H9 (cell line): ENCODE data around the gene CPT1B. TPM values are rescaled to one million over a fixed set of nuclear protein-coding genes. Genes with fewer than 3 reads are reported as not detected.

Experiments
- DNase-seq: peaks from one replicate; pipeline ENCODE4 v3.0.0-alpha.2; 2017
- H2AFZ ChIP-seq: one replicate; pipeline ENCODE4 v1.6.1; 2013; ENCODE audit warnings: mild to moderate bottlenecking, low read length, control low read depth, moderate library complexity
- H2AK5ac ChIP-seq: 2 replicates; pipeline ENCODE4 v1.6.1; 2013; ENCODE audit warnings: low read length, control low read depth, mixed read lengths; ENCODE audit not compliant: insufficient read length
- H2BK120ac ChIP-seq: one replicate; pipeline ENCODE4 v1.6.1; 2013; ENCODE audit warnings: low read depth, mild to moderate bottlenecking, low read length, control low read depth, inconsistent platforms; ENCODE audit not compliant: poor library complexity, severe bottlenecking
- H2BK12ac ChIP-seq: 2 replicates; pipeline ENCODE4 v1.6.1; 2013; ENCODE audit warnings: low read length, control low read depth, mixed read lengths, low read depth; ENCODE audit not compliant: insufficient read length
- H2BK15ac ChIP-seq: 2 replicates; pipeline ENCODE4 v1.6.1; 2013; ENCODE audit warnings: low read depth, low read length, control low read depth
- H2BK20ac ChIP-seq: one replicate; pipeline ENCODE4 v1.6.1; 2013; ENCODE audit warnings: low read depth, mild to moderate bottlenecking, low read length, control low read depth, inconsistent platforms; ENCODE audit not compliant: poor library complexity, severe bottlenecking
- H2BK5ac ChIP-seq: 2 replicates; pipeline ENCODE4 v1.6.1; 2013; ENCODE audit warnings: low read length, control low read depth, mixed read lengths; ENCODE audit not compliant: insufficient read length
- H3K14ac ChIP-seq: 2 replicates; pipeline ENCODE4 v1.6.1; 2013; ENCODE audit warnings: low read length, control low read depth; ENCODE audit not compliant: insufficient read depth
- H3K18ac ChIP-seq: 2 replicates; pipeline ENCODE4 v1.6.1; 2013; ENCODE audit warnings: low read depth, mild to moderate bottlenecking, mixed read lengths, low read length, control low read depth; ENCODE audit not compliant: insufficient read length
- H3K23ac ChIP-seq: 2 replicates; pipeline ENCODE4 v1.6.1; 2013; ENCODE audit warnings: low read length, control low read depth, mixed read lengths, low read depth; ENCODE audit not compliant: insufficient read length
- H3K23me2 ChIP-seq: 2 replicates; pipeline ENCODE4 v1.6.1; 2013; ENCODE audit warnings: low read depth, mild to moderate bottlenecking, mixed read lengths, low read length, control low read depth; ENCODE audit not compliant: insufficient read length, poor library complexity, severe bottlenecking
- H3K27ac ChIP-seq: 2 replicates; pipeline ENCODE4 v1.5.1; 2013; ENCODE audit warnings: low read length, control low read depth, mixed read lengths, low read depth; ENCODE audit not compliant: insufficient read length
- H3K27me3 ChIP-seq: 2 replicates; pipeline ENCODE4 v1.6.1; 2013; ENCODE audit warnings: low read length, control low read depth, inconsistent platforms; ENCODE audit not compliant: insufficient read depth
- H3K4ac ChIP-seq: 2 replicates; pipeline ENCODE4 v1.6.1; 2013; ENCODE audit warnings: low read depth, mild to moderate bottlenecking, control low read depth, inconsistent platforms, low read length, moderate library complexity
- H3K4me1 ChIP-seq: 2 replicates; pipeline ENCODE4 v1.6.1; 2013; ENCODE audit warnings: low read length, control low read depth, inconsistent platforms; ENCODE audit not compliant: insufficient read depth
- H3K4me2 ChIP-seq: 2 replicates; pipeline ENCODE4 v1.6.1; 2013; ENCODE audit warnings: low read length, control low read depth, mixed read lengths; ENCODE audit not compliant: insufficient read length, insufficient read depth
- H3K56ac ChIP-seq: 2 replicates; pipeline ENCODE4 v1.6.1; 2013; ENCODE audit warnings: low read depth, mild to moderate bottlenecking, mixed read lengths, low read length, control low read depth; ENCODE audit not compliant: insufficient read length
- H3K79me1 ChIP-seq: 2 replicates; pipeline ENCODE4 v1.6.1; 2013; ENCODE audit warnings: low read depth, mild to moderate bottlenecking, moderate library complexity, low read length, control low read depth, inconsistent platforms; ENCODE audit not compliant: insufficient read depth, poor library complexity, severe bottlenecking
- H3K79me2 ChIP-seq: 2 replicates; pipeline ENCODE4 v1.6.1; 2013; ENCODE audit warnings: low read length, control low read depth, inconsistent platforms; ENCODE audit not compliant: insufficient read depth
- H3K9ac ChIP-seq: 2 replicates; pipeline ENCODE4 v1.6.1; 2013; ENCODE audit warnings: low read length, control low read depth, mixed read lengths; ENCODE audit not compliant: insufficient read length; ENCODE audit errors: extremely low read depth
- H3K9me3 ChIP-seq: one replicate; pipeline ENCODE4 v1.6.1; 2013; ENCODE audit warnings: low read depth, low read length, inconsistent platforms; ENCODE audit not compliant: control insufficient read depth
- H3T11ph ChIP-seq: one replicate; pipeline ENCODE4 v1.6.1; 2013; ENCODE audit warnings: mild to moderate bottlenecking, low read length, control low read depth, inconsistent platforms
- H4K20me1 ChIP-seq: one replicate; pipeline ENCODE4 v1.6.1; 2013; ENCODE audit not compliant: control insufficient read depth, insufficient read length, insufficient read depth
- H4K5ac ChIP-seq: 2 replicates; pipeline ENCODE4 v1.6.1; 2013; ENCODE audit warnings: low read depth, mild to moderate bottlenecking, mixed read lengths, low read length, control low read depth; ENCODE audit not compliant: insufficient read length
- H4K8ac ChIP-seq: replicated peaks from 2 replicates; pipeline ENCODE4 v1.6.1; 2013; ENCODE audit warnings: low read length, control low read depth, mixed read lengths, low read depth; ENCODE audit not compliant: insufficient read length
- H4K91ac ChIP-seq: 2 replicates; pipeline ENCODE4 v1.6.1; 2013; ENCODE audit warnings: low read depth, mild to moderate bottlenecking, moderate library complexity, mixed read lengths, low read length, control low read depth; ENCODE audit not compliant: insufficient read length
- H3K27ac Mint-ChIP-seq, 3 experiments: 2 replicates in 2 of 3; 3 replicates in 1 of 3; pipeline ENCODE4 v1.8.0; 2020 to 2021; ENCODE audit warnings: mixed read lengths in 3 of 3, mild to moderate bottlenecking in 1 of 3, moderate library complexity in 1 of 3
- H3K27me3 Mint-ChIP-seq: 2 replicates; pipeline ENCODE4 v1.8.0; 2021; ENCODE audit warnings: low read depth, mild to moderate bottlenecking, moderate library complexity, mixed read lengths
- H3K36me3 Mint-ChIP-seq, 3 experiments: 2 replicates in 2 of 3; 3 replicates in 1 of 3; pipeline ENCODE4 v1.8.0; 2020 to 2021; ENCODE audit warnings: low read depth in 3 of 3, mixed read lengths in 3 of 3; ENCODE audit not compliant: insufficient read depth in 1 of 3
- H3K4me1 Mint-ChIP-seq, 2 experiments: 2 replicates each; pipeline ENCODE4 v1.8.0; 2020; ENCODE audit warnings: mixed read lengths in 2 of 2
- H3K4me3 Mint-ChIP-seq, 2 experiments: 2 replicates in 1 of 2; 3 replicates in 1 of 2; pipeline ENCODE4 v1.8.0; 2020 to 2021; ENCODE audit warnings: mild to moderate bottlenecking in 2 of 2, mixed read lengths in 2 of 2, moderate library complexity in 1 of 2
- H3K9me3 Mint-ChIP-seq, 2 experiments: 2 replicates in 1 of 2; 3 replicates in 1 of 2; pipeline ENCODE4 v1.8.0; 2020; ENCODE audit warnings: mild to moderate bottlenecking in 2 of 2, mixed read lengths in 2 of 2, moderate library complexity in 1 of 2
- CTCF ChIP-seq: fragments of 200-600 bp; sonication (generic); conservative IDR thresholded peaks from 3 replicates; pipeline ENCODE4 v1.8.0; 2021; ENCODE audit warnings: antibody characterized with exemption, mild to moderate bottlenecking
- WGBS: extraction: QIAGEN DNeasy Blood & Tissue Kit; methylation state at CpG from one replicate; pipeline ENCODE4 v1.1.7; 2013; ENCODE audit warnings: missing lambda C conversion rate, low lambda C conversion rate, mixed read lengths; ENCODE audit not compliant: insufficient read length; ENCODE audit errors: extremely low coverage; 5-methylcytosine and 5-hydroxymethylcytosine counted together
- total RNA-seq: library from RNA; stranded (reverse); gene quantifications from 2 replicates; pipeline ENCODE4 v1.2.1, GENCODE V29; 2021

Gene CPT1B
- total RNA-seq, 1 experiment from 2014 or later, result 65.7 TPM

GRCh38 chr22:50551160-50551752 lies 27.0 kb downstream of the CPT1B start:
- Histone ChIP-seq H3K79me1 (no peaks in the 10 kb centered on the region), H4K91ac (no peak overlapping the region), H3T11ph (no peak overlapping the region), H4K20me1 (no peaks in the 10 kb centered on the region), H3K9ac (no peak overlapping the region), H3K23ac (no peak overlapping the region), H3K18ac (no peak overlapping the region), H3K79me2 (no peaks in the 10 kb centered on the region), H3K56ac (no peak overlapping the region), H2AFZ (no peak overlapping the region), H3K27ac (no peak overlapping the region), H4K5ac (no peak overlapping the region), H3K23me2 (no peaks in the 10 kb centered on the region), H3K9me3 (no peaks in the 10 kb centered on the region), H2BK20ac (no peak overlapping the region), H2BK5ac (no peak overlapping the region), H3K4me1 (no peaks in the 10 kb centered on the region), H4K8ac (no peak overlapping the region), H3K4ac (no peak overlapping the region), H2AK5ac (no peak overlapping the region), H2BK120ac (no peak overlapping the region), H2BK15ac (no peak overlapping the region), H2BK12ac (no peak overlapping the region), H3K27me3 (no peaks in the 10 kb centered on the region), H3K4me2 (no peak overlapping the region), H3K14ac (no peak overlapping the region)
- Mint-ChIP-seq H3K27me3 (peaks cover 11% of the 10 kb centered on the region), H3K9me3 (no peaks in the 10 kb centered on the region), H3K4me1 (peaks cover 10 to 11% of the 10 kb centered on the region in 2 experiments), H3K4me3 (no peak overlapping the region), H3K36me3 (no peaks in the 10 kb centered on the region), H3K27ac (no peak overlapping the region)
- no CpG with 5 or more reads among the region's 11 CpGs for WGBS
- DNase-seq, result no peak
- TF ChIP-seq CTCF, result no peak
